GM21825 (cell line): ENCODE data around the gene SERPINA5.
"Not testable (repeated sequence)": the region's sequence is repeated elsewhere in the genome, so short reads cannot be mapped to it uniquely, and the experiment has no call there.

Experiments
- ATAC-seq: cut with Tn5 transposase; IDR thresholded peaks from one replicate; pipeline ENCODE4 v1.9.1; 2021; ENCODE audit warnings: mild to moderate bottlenecking, moderate library complexity; ENCODE audit not compliant: unreplicated experiment

The SERPINA5 gene

GRCh38 chr14:94621358-94622134, 40.3 kb downstream of the SERPINA5 start:
- no peak for ATAC-seq

- ATAC-seq, result no peak
Observed at GRCh38 chr14:94622653-94623421, 41.6 kb downstream of the SERPINA5 start.

- no peak for ATAC-seq
Observed at GRCh38 chr14:94623422-94623809, 42.2 kb downstream of the SERPINA5 start.

- ATAC-seq, result no peak
Observed at GRCh38 chr14:94623856-94624499, 42.8 kb downstream of the SERPINA5 start.

GRCh38 chr14:94624537-94625352, 43.5 kb downstream of the SERPINA5 start:
- no peak for ATAC-seq

- no peak for ATAC-seq
Observed at GRCh38 chr14:94625353-94625635, 44.1 kb downstream of the SERPINA5 start.

- ATAC-seq, result no peak
Observed at GRCh38 chr14:94628578-94628977, 47.4 kb downstream of the SERPINA5 start.

- no peak for ATAC-seq
Observed at GRCh38 chr14:94630396-94630795, 49.2 kb downstream of the SERPINA5 start.

GRCh38 chr14:94631050-94631449, 49.8 kb downstream of the SERPINA5 start:
- no peak for ATAC-seq

- no peak for ATAC-seq
Observed at GRCh38 chr14:94631536-94632304, 50.5 kb downstream of the SERPINA5 start.

GRCh38 chr14:94632305-94632590, 51.0 kb downstream of the SERPINA5 start:
- ATAC-seq, result no peak

- ATAC-seq, result no peak
Observed at GRCh38 chr14:94633121-94633520, 51.9 kb downstream of the SERPINA5 start.

- ATAC-seq, result no peak
Observed at GRCh38 chr14:94635154-94635553, 53.9 kb downstream of the SERPINA5 start.

- no peak for ATAC-seq
Observed at GRCh38 chr14:94636744-94637412, 55.7 kb downstream of the SERPINA5 start.

- ATAC-seq, result not testable (repeated sequence)
Observed at GRCh38 chr14:94637814-94638213, 56.6 kb downstream of the SERPINA5 start.

- ATAC-seq, result no peak
Observed at GRCh38 chr14:94638339-94638738, 57.1 kb downstream of the SERPINA5 start.

- no peak for ATAC-seq
Observed at GRCh38 chr14:94638961-94639817, 58.0 kb downstream of the SERPINA5 start.

- no peak for ATAC-seq
Observed at GRCh38 chr14:94640721-94641631, 59.8 kb downstream of the SERPINA5 start.
